Duodenal mucosa (tissue), 2 donors: Measurements from ENCODE around the gene SLC25A39.
"Not testable (repeated sequence)": the region's sequence is repeated elsewhere in the genome, so short reads cannot be mapped to it uniquely, and the experiment has no call there.

Source experiments
- H3K27ac ChIP-seq: one replicate; pipeline ENCODE4 v1.7.0; 2013; ENCODE audit warnings: low read depth, low read length
- H3K27me3 ChIP-seq, 2 donors: one replicate each; pipeline ENCODE4 v1.7.0; 2013; ENCODE audit warnings: low read length in 2 of 2, control low read depth in 1 of 2; ENCODE audit not compliant: insufficient read depth in 2 of 2, control insufficient read depth in 1 of 2
- H3K36me3 ChIP-seq, 2 donors: one replicate each; pipeline ENCODE4 v1.7.0; 2013; ENCODE audit warnings: low read length in 2 of 2, control low read depth in 1 of 2; ENCODE audit not compliant: insufficient read depth in 2 of 2, control insufficient read depth in 1 of 2
- H3K4me1 ChIP-seq, 2 donors: one replicate each; pipeline ENCODE4 v1.7.0; 2013; ENCODE audit warnings: low read length in 2 of 2, control low read depth in 1 of 2; ENCODE audit not compliant: insufficient read depth in 2 of 2, control insufficient read depth in 1 of 2
- H3K4me3 ChIP-seq, 2 donors: one replicate each; pipeline ENCODE4 v1.7.0; 2013; ENCODE audit warnings: low read length in 2 of 2, low read depth in 1 of 2
- H3K9ac ChIP-seq, 2 donors: one replicate each; pipeline ENCODE4 v1.7.0; 2013; ENCODE audit warnings: low read length in 2 of 2, low read depth in 1 of 2
- H3K9me3 ChIP-seq, 2 donors: one replicate each; pipeline ENCODE4 v1.7.0; 2013; ENCODE audit warnings: low read length in 2 of 2, control low read depth in 1 of 2; ENCODE audit not compliant: control insufficient read depth in 1 of 2

The SLC25A39 gene, protein sequence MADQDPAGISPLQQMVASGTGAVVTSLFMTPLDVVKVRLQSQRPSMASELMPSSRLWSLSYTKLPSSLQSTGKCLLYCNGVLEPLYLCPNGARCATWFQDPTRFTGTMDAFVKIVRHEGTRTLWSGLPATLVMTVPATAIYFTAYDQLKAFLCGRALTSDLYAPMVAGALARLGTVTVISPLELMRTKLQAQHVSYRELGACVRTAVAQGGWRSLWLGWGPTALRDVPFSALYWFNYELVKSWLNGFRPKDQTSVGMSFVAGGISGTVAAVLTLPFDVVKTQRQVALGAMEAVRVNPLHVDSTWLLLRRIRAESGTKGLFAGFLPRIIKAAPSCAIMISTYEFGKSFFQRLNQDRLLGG

GRCh38 chr17:44324571-44325275 is at the start of gene SLC25A39:
Gene SLC25A39, minus strand, starts transcription at chr17:44324823. Its CDS starts 1,261 bp downstream, at chr17:44323562.
- Histone ChIP-seq H3K4me1 (peaks cover 7 to 8% of the 10 kb centered on the region in 2 donors), H3K9ac (peak within 1 kb of the TSS; percentile 83 to 84)

GRCh38 chr17:44372036-44372435 is 47.4 kb upstream of the SLC25A39 start:
- H3K27ac ChIP-seq = no peak overlapping the region
- no peak overlapping the region for H3K4me3 ChIP-seq
- H3K27me3 ChIP-seq = peaks cover 4 to 11% of the 10 kb centered on the region in 2 donors

More at GRCh38 chr17:44324571-44325275, at the start of gene SLC25A39:
- H3K9me3 ChIP-seq = no peaks in the 10 kb centered on the region
- peak within 1 kb of the TSS; percentile 89 to 91 for H3K4me3 ChIP-seq
- H3K27me3 ChIP-seq = no peaks in the 10 kb centered on the region
- peak within 1 kb of the TSS; percentile 93 for H3K27ac ChIP-seq
- H3K36me3 ChIP-seq = peaks cover 13 to 29% of the 10 kb centered on the region in 2 donors

DNA sequence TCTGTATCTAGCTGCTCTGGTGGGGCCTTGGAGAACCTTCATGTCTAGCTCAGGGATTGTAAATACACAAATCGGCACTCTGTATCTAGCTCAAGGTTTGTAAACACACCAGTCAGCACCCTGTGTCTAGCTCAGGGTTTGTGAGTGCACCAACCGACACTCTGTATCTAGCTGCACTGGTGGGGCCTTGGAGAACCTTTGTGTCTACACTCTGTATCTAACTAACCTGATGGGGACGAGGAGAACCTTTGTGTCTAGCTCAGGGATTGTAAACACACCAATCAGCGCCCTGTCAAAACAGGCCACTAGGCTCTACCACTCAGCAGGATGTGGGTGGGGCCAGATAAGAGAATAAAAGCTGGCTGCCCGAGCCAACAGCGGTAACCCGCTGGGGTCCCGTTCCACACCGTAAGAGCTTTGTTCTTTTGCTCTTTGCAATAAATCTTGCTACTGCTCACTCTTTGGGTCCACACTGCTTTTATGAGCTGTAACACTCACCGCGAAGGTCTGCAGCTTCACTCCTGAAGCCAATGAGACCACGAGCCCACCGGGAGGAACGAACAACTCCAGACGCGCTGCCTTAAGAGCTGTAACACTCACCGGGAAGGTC is 44.9 kb upstream of the SLC25A39 start:
- not testable (repeated sequence) for H3K4me3 ChIP-seq, H3K36me3 ChIP-seq, H3K9ac ChIP-seq

More at GRCh38 chr17:44372036-44372435, 47.4 kb upstream of the SLC25A39 start:
- Histone ChIP-seq H3K9ac (no peak overlapping the region), H3K9me3 (no peaks in the 10 kb centered on the region), H3K4me1 (no peaks in the 10 kb centered on the region), H3K36me3 (no peaks in the 10 kb centered on the region)

GRCh38 chr17:44368391-44369243 is 44.0 kb upstream of the SLC25A39 start:
- H3K27ac ChIP-seq, H3K36me3 ChIP-seq, H3K9ac ChIP-seq, H3K4me1 ChIP-seq, H3K9me3 ChIP-seq, H3K4me3 ChIP-seq: not testable (repeated sequence)
- peaks cover 4 to 12% of the 10 kb centered on the region in 2 donors for H3K27me3 ChIP-seq

More for the DNA sequence above, 44.9 kb upstream of the SLC25A39 start:
- H3K4me1 ChIP-seq, H3K9me3 ChIP-seq, H3K27ac ChIP-seq: not testable (repeated sequence)
- H3K27me3 ChIP-seq = peaks cover 4 to 12% of the 10 kb centered on the region in 2 donors

DNA sequence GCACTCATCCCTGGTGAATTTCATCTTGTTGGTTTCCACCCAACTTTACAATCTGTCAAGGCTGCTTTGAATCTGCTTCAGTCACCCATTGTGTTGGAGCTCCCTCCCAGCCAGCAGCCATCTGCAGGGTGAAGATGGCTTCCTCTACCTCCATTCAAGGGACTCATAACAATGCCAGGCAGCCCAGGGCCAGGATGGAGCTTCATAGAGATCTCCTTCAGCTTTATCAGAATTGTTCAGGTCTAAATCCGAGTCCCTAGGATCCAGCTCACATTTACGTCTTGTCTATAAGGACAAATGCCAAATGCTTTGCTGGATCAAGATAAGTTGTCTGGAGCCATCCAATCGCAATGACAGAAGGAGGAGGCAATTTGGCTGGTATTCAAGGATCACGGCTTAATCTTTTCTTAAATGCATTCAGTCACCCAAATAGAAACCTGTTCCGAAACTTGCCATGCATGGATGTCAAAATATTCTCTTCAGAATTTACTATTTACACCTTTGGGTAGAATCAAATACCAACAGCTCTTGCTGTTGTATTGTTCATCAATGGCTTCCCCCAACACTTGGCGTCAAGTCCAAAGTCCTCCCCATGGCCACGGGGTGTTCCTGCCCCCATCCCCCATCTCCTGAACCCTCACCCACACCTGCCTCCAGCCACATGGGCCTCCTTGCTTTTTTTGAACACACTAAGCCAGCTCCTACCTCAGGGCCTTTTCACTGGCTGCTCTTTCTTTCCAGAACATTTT is 42.8 kb upstream of the SLC25A39 start:
- Histone ChIP-seq H3K4me3 (no peak overlapping the region), H3K36me3 (no peaks in the 10 kb centered on the region), H3K4me1 (no peaks in the 10 kb centered on the region), H3K27me3 (peaks cover 11 to 14% of the 10 kb centered on the region in 2 donors), H3K9me3 (no peaks in the 10 kb centered on the region), H3K27ac (no peak overlapping the region), H3K9ac (no peak overlapping the region)

DNA sequence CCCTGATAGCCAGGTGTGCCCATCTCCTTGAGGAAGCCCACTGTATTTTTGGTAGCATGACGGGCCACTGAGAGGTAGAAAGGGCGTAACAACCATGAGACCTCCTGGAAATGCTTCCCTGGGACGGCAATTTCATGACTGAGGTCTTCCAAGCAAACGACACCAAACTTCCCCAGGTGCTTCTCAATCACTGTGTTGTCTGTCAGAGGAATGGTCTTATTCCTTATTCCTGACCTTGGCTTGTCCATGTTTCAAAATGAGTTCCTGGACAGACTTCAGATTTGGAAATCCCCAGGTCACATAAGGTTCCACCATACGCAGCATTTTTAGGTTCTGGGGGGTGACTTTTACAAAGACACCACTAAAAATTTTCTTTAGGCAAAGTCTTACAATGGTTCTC is 40.4 kb upstream of the SLC25A39 start:
- peaks cover 13 to 24% of the 10 kb centered on the region in 2 donors for H3K27me3 ChIP-seq
- H3K27ac ChIP-seq, H3K36me3 ChIP-seq, H3K4me3 ChIP-seq, H3K9ac ChIP-seq, H3K4me1 ChIP-seq, H3K9me3 ChIP-seq: not testable (repeated sequence)

DNA sequence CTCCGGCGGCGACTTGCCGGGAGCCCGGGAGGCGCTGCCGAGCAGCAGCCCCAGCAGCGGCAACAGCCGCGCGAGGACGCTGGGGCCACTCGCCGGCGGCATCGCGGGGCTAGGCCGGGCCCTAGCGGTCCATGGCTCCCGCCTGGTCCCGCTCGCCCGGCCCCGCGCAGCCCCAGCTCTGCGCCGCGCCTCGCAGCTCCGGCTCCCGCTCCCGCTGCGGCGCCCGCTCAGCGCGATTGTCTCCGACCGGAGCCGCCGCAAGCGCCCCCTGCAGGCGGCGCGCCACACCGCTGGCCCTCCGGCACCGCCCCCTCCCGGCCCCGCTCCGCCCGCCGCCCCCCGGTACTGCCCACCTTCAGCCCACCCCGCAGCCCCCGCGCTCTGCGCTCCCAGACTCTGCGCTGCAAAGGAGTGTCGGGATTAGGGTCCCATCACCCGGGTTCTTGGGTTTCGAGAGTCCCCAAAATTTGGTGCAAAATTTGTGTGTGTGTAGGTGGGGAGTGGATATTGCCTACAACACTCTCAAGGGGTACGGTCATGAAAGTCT is 39.1 kb upstream of the SLC25A39 start, which contains the start of gene FAM171A2:
TSS of gene FAM171A2 (minus strand) at position 241 of the 547 bp plus-strand sequence. CDS start at position 102, 139 bp downstream.
- H3K27me3 ChIP-seq = peaks cover 13 to 28% of the 10 kb centered on the region in 2 donors
- peak within 1 kb of the TSS; percentile 47 to 55 for H3K4me3 ChIP-seq
- H3K9me3 ChIP-seq = no peaks in the 10 kb centered on the region
- no peaks in the 10 kb centered on the region for H3K4me1 ChIP-seq
- no peak within 1 kb of the TSS for H3K9ac ChIP-seq
- H3K36me3 ChIP-seq = no peaks in the 10 kb centered on the region
- H3K27ac ChIP-seq = no peak within 1 kb of the TSS

DNA sequence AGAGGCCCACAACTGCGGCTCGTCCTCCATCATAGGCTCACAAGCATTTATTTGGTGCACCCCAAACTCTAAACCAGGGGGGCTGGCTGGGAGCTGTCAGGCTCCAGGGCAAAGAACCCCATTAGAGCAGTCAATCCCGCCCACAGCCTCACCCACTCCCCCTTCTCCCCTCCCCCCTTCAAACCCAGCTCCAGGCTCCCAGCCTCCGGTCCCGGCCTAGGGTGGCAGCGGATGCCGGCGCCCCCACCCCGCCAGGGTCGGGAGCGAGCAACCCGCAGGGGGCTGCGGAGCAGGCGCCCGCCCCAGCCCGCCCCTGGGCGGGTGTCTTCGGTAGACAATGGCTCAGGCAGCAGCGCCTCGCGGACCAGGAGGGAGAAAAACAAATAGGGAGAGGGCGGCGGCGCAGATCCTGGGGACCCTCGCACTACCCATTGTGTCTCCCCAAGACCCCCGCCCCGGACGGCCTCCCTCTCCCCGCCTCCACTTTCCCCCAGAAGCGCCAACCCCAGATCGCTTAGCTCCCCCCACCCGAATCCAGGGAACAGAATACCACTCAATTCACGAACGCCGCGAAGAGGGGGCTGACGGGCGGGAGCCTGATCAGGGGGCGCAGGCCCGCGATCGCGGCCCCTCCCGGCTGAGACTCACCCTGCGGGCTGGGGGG is 38.5 kb upstream of the SLC25A39 start:
- Histone ChIP-seq H3K27ac (no peak overlapping the region), H3K27me3 (peaks cover 13 to 29% of the 10 kb centered on the region in 2 donors), H3K9ac (no peak overlapping the region), H3K9me3 (no peaks in the 10 kb centered on the region), H3K4me3 (peak overlapping the region; percentile 47 to 55), H3K4me1 (no peaks in the 10 kb centered on the region), H3K36me3 (no peaks in the 10 kb centered on the region)
